HepG2 (cell line): Measurements from ENCODE around the gene CADM2. TPM values are rescaled to one million over a fixed set of nuclear protein-coding genes. Genes with fewer than 3 reads are reported as not detected.

ENCODE experiments used
- ATAC-seq: fragments of 200-7000 bp; cut with Tn5 transposase; 3 replicates; pipeline ENCODE4 v1.9.1; 2020; ENCODE audit warnings: mild to moderate bottlenecking, moderate library complexity
- BruUV-seq: library from RNA; stranded (reverse); fragments of 400-500 nt; replicated peaks from 2 replicates; lab custom pipeline; 2021; lab: Mats Ljungman, UMichigan
- CTCF ChIA-PET: fragments of 300-600 bp; formaldehyde crosslinking; extraction: SDS; loops from one replicate; lab custom pipeline; 2021; ENCODE audit warnings: low total read pairs, inconsistent platforms, low intra/inter-chr PET ratio; lab: Yijun Ruan, JAX
- POLR2A ChIA-PET: fragments of 350-600 bp; sonication (Branson Sonifier 250); formaldehyde crosslinking; loops from one replicate; lab custom pipeline; 2020; ENCODE audit warnings: antibody characterized with exemption, inconsistent platforms; lab: Yijun Ruan, JAX
- DNase-seq: peaks from one replicate; pipeline ENCODE4 v3.0.0-alpha.2; 2015; ENCODE audit warnings: low spot score
- FAIRE-seq: peaks from 3 replicates; lab custom pipeline; 2011; peaks lifted over from hg19 to GRCh38; lab: Jason Lieb, UNC
- H2AFZ ChIP-seq: one replicate; pipeline ENCODE4 v1.6.1; 2011; ENCODE audit warnings: low read length, inconsistent platforms
- H3K27ac ChIP-seq: fragments of 300-600 bp; 3 replicates; pipeline ENCODE4 v1.8.0; 2011; ENCODE audit warnings: mixed run types, mild to moderate bottlenecking, mixed read lengths, low read length, inconsistent platforms; ENCODE audit not compliant: insufficient read depth; ENCODE audit errors: extremely low read length
- H3K27me3 ChIP-seq, 2 experiments: fragments of 200-600 bp in 1 of 2; 2 replicates in 1 of 2; 3 replicates in 1 of 2; pipeline versions ENCODE4 v1.6.0 to v1.8.0; 2011; ENCODE audit warnings: low read length in 2 of 2, mild to moderate bottlenecking in 2 of 2, moderate library complexity in 2 of 2, inconsistent platforms in 1 of 2; ENCODE audit not compliant: insufficient read depth in 2 of 2, control insufficient read depth in 1 of 2
- H3K36me3 ChIP-seq, 2 experiments: fragments of 200-600 bp in 1 of 2; replicated peaks in 1 of 2; 2 replicates in 1 of 2; 3 replicates in 1 of 2; pipeline versions ENCODE4 v1.5.1 to v1.8.0; 2011; ENCODE audit warnings: low read length in 2 of 2, inconsistent platforms in 1 of 2; ENCODE audit not compliant: insufficient read depth in 2 of 2, control insufficient read depth in 1 of 2
- H3K4me1 ChIP-seq: 2 replicates; pipeline ENCODE4 v1.5.1; 2012; ENCODE audit warnings: low read length, inconsistent platforms; ENCODE audit not compliant: insufficient read depth
- H3K4me2 ChIP-seq: 2 replicates; pipeline ENCODE4 v1.6.0; 2011; ENCODE audit warnings: low read depth, low read length, inconsistent platforms
- H3K4me3 ChIP-seq, 3 experiments: fragments of 200-600 bp in 1 of 3; sonication (generic), shearing (Covaris generic) in 1 of 3; replicated peaks in 1 of 3; 2 replicates each; pipeline ENCODE4 v1.5.1; 2011 to 2016; ENCODE audit warnings: low read length in 3 of 3, inconsistent platforms in 2 of 3, low read depth in 2 of 3, mild to moderate bottlenecking in 2 of 3, control low read depth in 1 of 3, mixed read lengths in 1 of 3; ENCODE audit not compliant: insufficient read depth in 1 of 3
- H3K79me2 ChIP-seq: one replicate; pipeline ENCODE4 v1.6.1; 2011; ENCODE audit warnings: low read length, inconsistent platforms; ENCODE audit not compliant: insufficient read depth
- H3K9ac ChIP-seq: 2 replicates; pipeline ENCODE4 v1.6.0; 2011; ENCODE audit warnings: mild to moderate bottlenecking, low read depth, low read length, inconsistent platforms; ENCODE audit not compliant: insufficient read depth
- H3K9me3 ChIP-seq: 2 replicates; pipeline ENCODE4 v1.5.1; 2012; ENCODE audit warnings: mild to moderate bottlenecking, low read length
- H4K20me1 ChIP-seq: 2 replicates; pipeline ENCODE4 v1.6.0; 2011; ENCODE audit warnings: inconsistent platforms, mild to moderate bottlenecking, low read length, moderate library complexity; ENCODE audit not compliant: insufficient read depth
- ARID2 ChIP-seq: sonication (generic); formaldehyde crosslinking; IDR thresholded peaks from 2 replicates; pipeline ENCODE4 v1.8.1; 2022; ENCODE audit warnings: mild to moderate bottlenecking, missing genetic modification reagents, borderline replicate concordance
- DR1 ChIP-seq: sonication (generic); formaldehyde crosslinking; IDR thresholded peaks from 2 replicates; pipeline ENCODE4 v1.8.0; 2021; ENCODE audit warnings: mild to moderate bottlenecking, missing genetic modification reagents, inconsistent platforms
- E2F2 ChIP-seq: sonication (generic); formaldehyde crosslinking; IDR thresholded peaks from 2 replicates; pipeline ENCODE4 v1.4.0; 2020; ENCODE audit warnings: missing genetic modification reagents, borderline replicate concordance
- ESRRA ChIP-seq: sonication (generic); formaldehyde crosslinking; IDR thresholded peaks from 2 replicates; pipeline ENCODE4 v1.5.1; 2020; ENCODE audit warnings: mild to moderate bottlenecking, low read depth, missing genetic modification reagents
- NFE2L1 ChIP-seq: sonication (generic); formaldehyde crosslinking; IDR thresholded peaks from 2 replicates; pipeline ENCODE4 v1.4.0; 2020; ENCODE audit warnings: missing genetic modification reagents, mild to moderate bottlenecking, borderline replicate concordance
- NFYC ChIP-seq: IDR thresholded peaks from 2 replicates; pipeline ENCODE4 v1.6.1; 2016; ENCODE audit warnings: missing genetic modification reagents, missing compliant biosample characterization
- NKX3-1 ChIP-seq: sonication (generic); formaldehyde crosslinking; IDR thresholded peaks from 2 replicates; pipeline ENCODE4 v1.5.0; 2020; ENCODE audit warnings: missing genetic modification reagents
- POLR2G ChIP-seq: fragments of 200-400 bp; formaldehyde crosslinking; IDR thresholded peaks from 2 replicates; pipeline ENCODE4 v1.6.1; 2018; ENCODE audit warnings: mild to moderate bottlenecking, low read depth, low read length, moderate library complexity
- RORA ChIP-seq: sonication (generic); formaldehyde crosslinking; IDR thresholded peaks from 2 replicates; pipeline ENCODE4 v1.5.0; 2020; ENCODE audit warnings: mild to moderate bottlenecking, missing genetic modification reagents, moderate library complexity
- ZNF225 ChIP-seq: sonication (generic); formaldehyde crosslinking; IDR thresholded peaks from 2 replicates; pipeline ENCODE4 v1.4.0; 2020; ENCODE audit warnings: mild to moderate bottlenecking, missing genetic modification reagents
- ZNF263 ChIP-seq: sonication (generic); formaldehyde crosslinking; IDR thresholded peaks from 2 replicates; pipeline ENCODE4 v1.4.0; 2020; ENCODE audit warnings: missing genetic modification reagents
- ZNF382 ChIP-seq: sonication (generic); formaldehyde crosslinking; IDR thresholded peaks from 2 replicates; pipeline ENCODE4 v1.5.0; 2020; ENCODE audit warnings: missing genetic modification reagents, mild to moderate bottlenecking, borderline replicate concordance
- ZNF407 ChIP-seq: sonication (generic); formaldehyde crosslinking; IDR thresholded peaks from one replicate; pipeline ENCODE4 v1.5.1; 2020; ENCODE audit warnings: mild to moderate bottlenecking, missing genetic modification reagents; ENCODE audit errors: not compliant biosample characterization
- ZNF484 ChIP-seq: sonication (generic); formaldehyde crosslinking; IDR thresholded peaks from 2 replicates; pipeline ENCODE4 v1.5.1; 2020; ENCODE audit warnings: mild to moderate bottlenecking, low read depth, missing genetic modification reagents, borderline replicate concordance
- ZNF644 ChIP-seq: IDR thresholded peaks from 2 replicates; pipeline ENCODE4 v1.6.1; 2016; ENCODE audit warnings: low read depth
- WGBS: methylation state at CpG from one replicate; pipeline ENCODE4 v1.1.6; 2017; ENCODE audit warnings: low lambda C conversion rate; 5-methylcytosine and 5-hydroxymethylcytosine counted together
- in situ Hi-C: cut with HindIII; loops from 2 replicates; pipeline ENCODE4 v1.10.0; 2017; ENCODE audit warnings: low pct_unique_long_range_greater_than_20kb; ENCODE audit not compliant: extremely low pct_ligation_motif_present
- intact Hi-C: fragments of 100-400 bp; cut with micrococcal nuclease; formaldehyde crosslinking; loops from one replicate; pipeline ENCODE4 v1.10.0; 2022; ENCODE audit not compliant: unreplicated experiment
- polyA plus RNA-seq, 8 experiments: library from polyadenylated mRNA; depleted of rRNA in 3 of 8; stranded (reverse) in 7 of 8; unstranded in 1 of 8; fragments of >200 nt; fragmentation: Illumina TruSeq in 4 of 8; extraction: Trizol in 4 of 8; gene quantifications; 2 replicates each; pipeline versions ENCODE4 v1.2.1 to v1.2.3, GENCODE V29; 2011 to 2016; ENCODE audit warnings: low read depth in 4 of 8, missing spikeins in 1 of 8, mixed read lengths in 1 of 8; ENCODE audit not compliant: insufficient read depth in 1 of 8
- total RNA-seq, 5 experiments: library from RNA; depleted of rRNA; stranded (reverse); fragments of >200 nt; fragmentation: Illumina TruSeq; extraction: Trizol; gene quantifications; 2 replicates each; pipeline ENCODE4 v1.2.3, GENCODE V29; 2016; ENCODE audit warnings: low read depth in 1 of 5

The CADM2 gene
- total and polyA plus RNA-seq, 2 of the 13 experiments (the other 11 are each of a cell fraction or from before 2014, with no cell fraction given) = not detected

GRCh38 chr3:85881833-85882393 is 923.1 kb downstream of the CADM2 start (continued):
- TF ChIP-seq NKX3-1 (CRISPR knock-in tag) (no peak), ZNF263 (CRISPR knock-in tag) (no peak), ARID2 (CRISPR knock-in tag) (no peak), POLR2G (no peak), NFE2L1 (no peak)

GRCh38 chr3:85890043-85890555 is 931.3 kb downstream of the CADM2 start:
- H3K9ac ChIP-seq = no peak overlapping the region
- ChIA-PET CTCF (no interaction called here), POLR2A (no interaction called here)
- 0% methylated on average over 3 of the region's 3 CpGs for WGBS
- no peaks in the 10 kb centered on the region for H3K79me2 ChIP-seq
- no peak overlapping the region for H3K27ac ChIP-seq
- no peak for DNase-seq
- in situ Hi-C loops = no loop called here
- no peaks in the 10 kb centered on the region for H3K27me3 ChIP-seq
- no peaks in the 10 kb centered on the region for H3K36me3 ChIP-seq
- H3K4me2 ChIP-seq = no peak overlapping the region
- H3K4me1 ChIP-seq = no peaks in the 10 kb centered on the region
- no TSS peak for BruUV-seq
- no peaks in the 10 kb centered on the region for H3K9me3 ChIP-seq
- intact Hi-C loops = no loop called here
- H4K20me1 ChIP-seq = no peaks in the 10 kb centered on the region
- no peak for FAIRE-seq
- H3K4me3 ChIP-seq = no peak overlapping the region
- H2AFZ ChIP-seq = no peak overlapping the region
- ATAC-seq = no peak
- TF ChIP-seq RORA (CRISPR knock-in tag) (no peak), ZNF382 (no peak), ESRRA (CRISPR knock-in tag) (no peak), ZNF644 (no peak), DR1 (CRISPR knock-in tag) (no peak), ZNF407 (CRISPR knock-in tag) (no peak), ZNF225 (CRISPR knock-in tag) (no peak), ZNF484 (CRISPR knock-in tag) (no peak), NFYC (CRISPR knock-in tag) (no peak), E2F2 (CRISPR knock-in tag) (no peak)
